CD4-positive, alpha-beta T cell treated with Interleukin-10 for 1 hour (primary cell): ENCODE data around the gene IRAK1.
A peak's percentile ranks its signal among the peaks of the same experiment; 100 is the strongest.
"Not testable (repeated sequence)": the region's sequence is repeated elsewhere in the genome, so short reads cannot be mapped to it uniquely, and the experiment has no call there.

ENCODE experiments used
- DNase-seq: peaks from one replicate; pipeline ENCODE4 v3.0.0-alpha.2; 2020

The IRAK1 gene

DNA sequence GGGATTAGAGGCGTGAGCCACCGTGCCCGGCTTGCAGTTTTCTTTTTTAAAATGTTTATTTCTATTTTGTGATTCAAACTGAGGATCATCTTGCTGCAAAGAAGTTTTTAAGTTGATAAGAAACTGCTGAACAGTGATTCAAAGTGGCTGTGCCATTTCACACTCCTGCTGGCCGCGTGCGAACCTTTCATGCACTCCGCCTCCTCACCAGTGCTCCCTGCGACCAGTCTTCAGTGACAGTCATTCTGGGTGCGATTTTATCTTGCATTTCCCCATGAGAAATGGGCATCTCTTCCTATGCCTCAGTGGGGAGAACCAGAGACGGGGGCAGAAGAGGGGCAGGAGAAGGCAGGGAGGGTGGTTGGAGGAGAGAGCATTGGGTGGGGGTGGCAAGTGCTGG lies 25.7 kb downstream of the IRAK1 start:
- DNase-seq: no peak

- DNase-seq: no peak
These were observed 26.6 kb downstream of the IRAK1 start for GRCh38 chrX:153993079-153993478.

GRCh38 chrX:153992180-153992579 lies 27.5 kb downstream of the IRAK1 start:
- no peak for DNase-seq

GRCh38 chrX:153991013-153991580 lies 28.6 kb downstream of the IRAK1 start:
- no peak for DNase-seq

DNA sequence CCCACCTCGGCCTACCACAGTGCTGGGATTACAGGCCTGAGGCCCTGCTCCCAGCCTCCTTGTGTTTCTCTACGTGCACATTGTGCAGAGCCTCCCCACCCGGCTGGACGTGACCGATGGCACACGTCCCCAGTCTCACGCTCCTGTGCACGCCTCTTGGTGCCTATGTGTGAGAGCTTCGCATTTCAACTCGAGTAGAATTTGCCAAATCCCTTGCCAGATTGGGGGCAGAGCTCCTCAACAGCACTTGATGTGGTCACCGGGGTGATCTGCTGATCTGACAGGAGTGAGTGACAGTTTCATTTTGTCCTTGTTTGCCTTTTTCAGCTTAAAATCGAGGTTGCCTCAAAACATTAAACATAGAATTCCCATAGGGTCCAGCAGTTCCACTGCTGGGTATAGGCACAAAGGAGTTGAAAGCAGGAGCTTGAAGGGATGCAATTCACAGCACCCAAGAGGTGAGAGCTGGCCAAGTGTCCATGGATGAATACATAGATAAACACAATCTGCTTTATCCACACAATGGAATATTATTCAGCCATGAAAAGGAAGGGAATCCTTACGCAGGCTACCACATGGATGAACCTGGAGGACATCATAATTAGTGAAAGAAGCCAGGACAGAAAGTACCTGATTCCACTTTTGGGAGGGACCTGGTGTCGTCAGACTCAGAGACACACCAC lies 29.6 kb downstream of the IRAK1 start:
- DNase-seq: no peak

GRCh38 chrX:153988493-153988892 lies 31.2 kb downstream of the IRAK1 start:
- DNase-seq: no peak

DNA sequence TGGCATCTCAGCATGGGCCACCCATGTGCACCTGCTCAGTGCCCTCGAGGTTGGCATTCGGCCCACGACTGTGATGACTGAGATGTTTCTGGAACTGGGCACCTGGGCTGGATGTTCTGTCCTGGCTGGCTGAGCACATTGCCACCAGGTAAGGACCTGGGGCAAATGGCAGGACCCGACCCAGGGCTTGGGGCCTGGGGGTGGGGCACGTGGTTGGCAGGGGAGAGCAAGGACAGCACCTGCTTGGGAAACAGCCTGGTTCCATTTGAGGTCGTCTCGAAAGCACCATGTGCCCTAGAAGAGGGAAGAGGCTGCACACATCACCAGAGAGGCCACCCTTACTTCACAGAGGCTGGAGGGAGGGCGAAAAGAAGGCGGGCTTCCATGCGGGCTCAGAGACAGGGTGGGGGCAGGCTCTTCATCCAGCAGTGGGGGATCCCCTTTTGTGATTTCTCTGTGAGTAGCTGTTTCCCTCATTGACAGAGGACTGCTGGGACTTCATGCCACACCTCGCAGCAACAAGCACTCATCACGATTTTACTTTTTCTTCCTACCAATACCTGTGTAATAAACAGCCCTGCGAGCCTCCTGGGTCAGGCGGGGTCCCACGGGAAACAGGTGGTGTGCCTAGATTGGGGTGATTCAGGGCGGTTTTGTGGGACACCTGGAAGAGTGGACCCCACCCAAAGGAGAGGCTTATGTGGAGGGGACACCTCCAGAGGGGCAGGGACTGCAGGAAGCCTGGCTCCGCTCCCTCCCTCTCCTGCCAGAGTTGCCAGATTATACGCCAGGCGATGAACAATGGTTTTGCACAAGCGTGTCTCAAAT lies 35.1 kb downstream of the IRAK1 start:
- DNase-seq: peak; percentile 62

- DNase-seq: no peak
These were observed 36.3 kb downstream of the IRAK1 start for GRCh38 chrX:153983321-153983801.

DNA sequence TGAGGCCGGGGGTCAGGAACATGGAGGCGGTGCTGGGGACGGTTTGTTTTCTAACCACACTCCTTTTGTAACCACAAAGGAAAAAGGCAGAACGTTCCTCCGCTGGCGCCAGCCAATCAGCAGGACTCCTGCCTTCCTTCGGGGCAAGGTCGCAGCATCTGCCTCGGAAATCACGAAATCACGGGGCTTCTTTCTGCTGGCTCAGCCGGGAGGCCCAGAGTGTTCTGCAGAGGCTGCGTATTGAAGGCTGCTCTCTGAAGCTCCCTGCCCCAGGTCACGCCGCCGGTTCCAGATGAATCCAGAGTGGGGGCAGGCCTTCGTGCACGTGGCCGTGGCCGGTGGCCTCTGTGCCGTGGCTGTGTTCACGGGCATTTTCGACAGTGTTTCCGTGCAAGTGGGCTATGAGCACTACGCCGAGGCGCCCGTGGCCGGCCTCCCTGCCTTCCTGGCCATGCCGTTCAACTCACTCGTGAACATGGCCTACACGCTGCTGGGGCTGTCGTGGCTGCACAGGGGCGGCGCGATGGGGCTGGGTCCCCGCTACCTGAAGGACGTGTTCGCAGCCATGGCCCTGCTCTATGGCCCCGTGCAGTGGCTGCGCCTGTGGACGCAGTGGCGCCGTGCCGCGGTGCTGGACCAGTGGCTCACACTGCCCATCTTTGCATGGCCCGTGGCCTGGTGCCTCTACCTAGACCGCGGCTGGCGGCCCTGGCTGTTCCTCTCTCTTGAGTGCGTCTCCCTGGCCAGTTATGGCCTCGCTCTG lies 37.8 kb downstream of the IRAK1 start:
- peak; percentile 77 for DNase-seq

- DNase-seq: no peak
These were observed 38.5 kb downstream of the IRAK1 start for GRCh38 chrX:153981231-153981630.

DNA sequence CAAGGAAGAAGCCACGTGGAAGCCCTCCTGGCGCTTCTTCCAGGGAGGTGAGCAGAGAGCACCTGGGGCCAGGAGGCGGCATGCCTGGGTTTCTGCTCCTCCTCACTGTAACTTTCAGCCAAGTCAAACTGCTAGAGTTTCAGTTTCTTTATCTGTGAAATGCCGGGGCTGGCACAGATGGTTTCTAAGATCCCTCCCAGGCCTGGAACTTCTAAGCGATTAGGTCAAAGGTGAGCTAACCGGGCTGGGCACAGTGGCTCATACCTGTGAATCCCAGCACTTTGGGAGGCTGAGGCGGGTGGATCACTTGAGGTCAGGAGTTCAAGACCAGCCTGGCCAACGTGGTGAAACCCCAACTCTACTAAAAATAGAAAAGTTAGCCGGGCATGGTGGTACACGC lies 39.3 kb downstream of the IRAK1 start:
- DNase-seq: not testable (repeated sequence)

- DNase-seq: no peak
These were observed 44.9 kb downstream of the IRAK1 start for GRCh38 chrX:153974726-153975286.

DNA sequence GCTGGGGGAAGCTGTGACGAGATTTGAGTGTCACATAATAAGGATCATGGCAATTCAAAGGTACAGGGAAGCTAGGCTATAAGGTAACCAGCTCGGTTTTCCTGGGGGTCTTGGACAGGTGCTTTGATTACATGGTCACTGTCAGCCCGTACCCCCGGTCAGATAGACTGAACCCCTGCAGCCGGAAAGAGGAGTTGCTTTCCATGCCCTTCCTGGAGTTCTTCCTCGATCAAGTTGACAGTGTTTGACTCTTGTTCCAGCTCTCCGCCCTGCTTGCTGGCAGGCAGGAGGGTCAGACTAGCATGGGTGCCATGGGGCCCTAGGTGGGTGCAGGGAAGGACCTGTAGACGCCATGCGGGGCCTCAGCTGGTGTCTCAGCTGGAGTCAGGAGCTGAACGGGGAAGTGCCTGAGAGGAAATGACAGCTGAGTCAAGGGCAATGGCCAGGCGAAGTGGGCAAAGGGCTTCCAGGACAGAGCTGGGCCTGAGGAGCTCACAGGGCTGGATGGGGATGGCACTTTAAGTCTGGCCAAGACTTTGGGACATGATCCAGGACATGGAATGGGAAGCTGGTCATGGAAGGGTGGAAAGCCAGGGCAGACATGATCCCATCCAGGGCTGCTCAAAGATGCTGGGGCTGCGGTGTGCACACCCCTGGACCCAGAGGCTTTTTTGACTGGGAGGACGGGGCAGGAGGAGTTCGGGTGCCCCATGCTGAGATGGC lies 45.5 kb downstream of the IRAK1 start:
- no peak for DNase-seq

DNA sequence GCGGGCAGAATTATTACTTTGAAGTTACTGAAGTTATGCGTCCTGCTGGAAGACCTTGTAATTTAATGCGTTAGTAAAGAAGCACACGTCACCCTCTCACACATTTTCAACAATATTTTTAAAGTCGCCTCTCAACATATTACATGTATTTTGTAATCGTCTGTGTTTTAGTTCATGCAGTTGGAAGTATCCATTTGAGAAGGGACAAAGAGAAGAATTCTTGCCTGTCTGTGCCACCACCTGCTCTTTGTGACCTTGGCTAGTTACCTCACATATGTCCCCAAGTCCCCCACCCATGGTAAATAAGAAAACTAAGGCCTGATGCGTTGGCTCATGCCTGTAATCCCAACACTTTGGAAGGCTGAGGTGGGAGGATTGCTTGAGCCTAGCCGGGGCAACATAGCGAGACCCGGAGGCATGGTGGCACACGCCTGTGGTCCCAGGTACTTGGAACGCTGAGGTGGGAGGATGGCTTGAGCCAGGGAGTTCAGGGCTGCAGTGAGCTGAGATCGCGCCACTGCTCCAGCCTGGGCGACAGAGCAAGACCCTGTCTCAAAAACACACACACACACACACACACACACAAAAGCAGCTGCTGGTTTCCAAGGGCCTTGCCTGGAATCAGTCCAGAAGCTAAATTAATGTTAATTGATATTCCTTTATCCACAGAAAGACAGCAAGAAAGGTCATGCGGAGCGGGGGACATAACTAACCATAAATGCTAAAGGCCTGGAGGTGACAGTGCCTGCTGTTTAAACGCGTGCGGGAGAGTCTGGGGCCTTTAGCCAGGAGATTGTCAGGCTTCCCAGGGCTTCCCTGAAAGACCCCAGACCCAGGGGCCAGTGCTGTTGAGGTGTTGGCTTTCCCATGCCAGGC lies 46.3 kb downstream of the IRAK1 start:
- no peak for DNase-seq

DNA sequence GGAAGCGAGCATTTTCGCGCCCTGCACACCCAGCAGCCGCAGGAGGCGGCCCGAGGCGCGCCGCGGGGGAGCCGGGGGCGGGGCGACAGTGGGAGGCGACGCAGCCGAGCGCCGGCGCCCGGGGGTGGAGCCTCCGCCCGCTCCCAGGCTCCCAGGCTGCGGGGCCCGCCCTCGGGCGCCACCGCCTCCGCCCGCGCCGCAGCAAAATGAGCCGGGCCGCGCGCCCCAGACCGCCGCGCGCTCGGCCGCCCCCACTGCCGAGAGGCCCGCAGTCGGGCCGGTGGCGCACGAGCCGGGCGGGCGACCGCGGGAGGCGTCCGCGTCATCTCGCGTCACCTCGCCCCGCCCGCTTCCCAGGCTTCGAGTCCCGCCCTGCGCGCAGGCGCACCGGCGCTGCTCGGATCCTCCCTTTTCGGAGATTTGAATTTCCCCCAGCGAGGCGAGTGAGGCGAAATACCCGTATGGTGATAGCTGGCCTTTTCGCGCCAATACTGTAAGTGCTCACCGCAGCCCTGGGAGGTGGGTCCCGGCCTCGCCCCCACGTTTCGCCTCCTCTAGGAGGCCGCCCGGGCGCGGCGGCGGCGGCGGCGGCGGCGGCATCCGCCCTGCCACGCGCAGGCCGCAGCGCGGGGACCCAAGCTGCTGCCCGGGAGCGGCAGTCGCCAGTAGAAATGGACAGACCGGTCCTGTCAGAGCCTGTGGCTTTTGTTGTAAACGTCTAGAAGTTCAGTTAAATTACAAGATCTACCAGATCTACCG lies 47.2 kb downstream of the IRAK1 start, which contains the start of gene TMEM187:
TSS of gene TMEM187 (plus strand) at position 387 of the 759 bp plus-strand sequence. CDS start 9,309 bp downstream, outside the sequence.
- peak; percentile 90 for DNase-seq

DNA sequence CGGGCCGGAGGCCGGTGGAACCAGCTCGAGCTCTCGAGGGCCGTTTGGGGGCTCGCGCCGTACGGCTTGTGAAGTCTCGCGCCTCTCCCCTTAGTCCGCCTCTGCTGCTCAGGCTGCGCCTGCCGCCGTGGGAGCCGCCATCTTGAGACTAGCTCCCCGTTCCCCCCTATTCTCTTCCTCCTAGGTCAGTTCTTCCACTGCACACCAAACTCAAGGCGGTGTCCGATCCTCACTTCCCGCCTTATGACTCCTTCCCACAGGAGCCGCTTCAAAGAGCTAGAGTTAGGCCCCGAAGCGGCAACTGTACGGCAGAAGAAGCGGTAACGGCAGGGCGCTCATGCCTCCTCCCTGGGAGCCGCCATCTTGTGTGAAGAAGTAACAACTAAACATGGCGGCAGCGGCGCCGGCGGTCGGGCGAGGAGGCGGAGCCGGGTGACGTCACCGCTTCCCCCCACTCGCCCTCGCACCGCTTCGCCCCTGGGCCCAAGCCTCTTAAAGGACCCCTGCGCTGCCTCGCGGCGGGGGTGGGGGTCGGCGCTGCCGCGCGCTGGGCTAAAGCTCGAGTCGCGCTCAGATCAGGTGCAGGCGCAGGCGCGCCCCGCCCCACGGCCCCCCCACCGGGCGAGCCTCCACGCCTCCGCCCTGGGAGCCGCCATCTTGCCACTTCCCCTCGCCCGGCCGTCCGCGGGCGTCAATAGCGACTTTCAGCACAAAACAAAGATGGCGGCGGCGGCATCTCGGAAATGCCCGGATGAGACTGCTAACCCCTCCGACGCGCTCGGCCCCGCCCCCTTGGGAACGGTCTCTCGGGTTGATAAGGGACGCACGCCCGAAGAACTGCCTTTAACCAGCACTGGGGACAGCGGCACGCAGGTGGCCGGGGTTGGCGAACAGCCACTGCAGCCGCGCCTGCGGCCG lies 48.0 kb downstream of the IRAK1 start, which contains the start of gene HCFC1:
TSS of gene HCFC1 (minus strand) at position 369 of the 918 bp plus-strand sequence. CDS start 978 bp downstream, outside the sequence.
- peak; percentile 93 for DNase-seq

GRCh38 chrX:153971124-153971449 lies 48.6 kb downstream of the IRAK1 start:
- DNase-seq: peak; percentile 90

- DNase-seq: peak; percentile 51
These were observed 49.2 kb downstream of the IRAK1 start for GRCh38 chrX:153970357-153971123.
